Upper lobe of left lung (tissue), 6 donors: ENCODE results near the gene SORL1. TPM values are rescaled to one million over a fixed set of nuclear protein-coding genes. Genes with fewer than 3 reads are reported as not detected.

Experiments
- ATAC-seq, 2 donors: fragments of 200-7000 bp; cut with Tn5 transposase; one replicate each; pipeline ENCODE4 v1.9.1; 2022; ENCODE audit warnings: mild to moderate bottlenecking in 2 of 2, moderate library complexity in 2 of 2; ENCODE audit not compliant: low FRiP score in 2 of 2
- DNase-seq, 2 donors: peaks; one replicate each; pipeline ENCODE4 v3.0.0-alpha.2; 2019 to 2020
- H3K27ac ChIP-seq, 4 donors: fragments of 200-600 bp; sonication (generic); one replicate each; pipeline ENCODE4 v1.5.1; 2016 to 2019
- H3K27me3 ChIP-seq, 4 donors: fragments of 200-600 bp; sonication (generic); one replicate each; pipeline ENCODE4 v1.5.1; 2017 to 2019
- H3K36me3 ChIP-seq, 4 donors: fragments of 200-600 bp; sonication (generic); one replicate each; pipeline ENCODE4 v1.5.1; 2016 to 2019
- H3K4me1 ChIP-seq, 4 donors: fragments of 200-600 bp; sonication (generic); one replicate each; pipeline ENCODE4 v1.5.1; 2018 to 2019
- H3K4me3 ChIP-seq, 4 donors: fragments of 200-600 bp; sonication (generic); one replicate each; pipeline ENCODE4 v1.5.1; 2017 to 2019; ENCODE audit warnings: mild to moderate bottlenecking in 2 of 4, moderate library complexity in 1 of 4
- H3K9me3 ChIP-seq, 4 donors: fragments of 200-600 bp; sonication (generic); one replicate each; pipeline ENCODE4 v1.5.1; 2018 to 2019
- EP300 ChIP-seq, 4 donors: sonication (generic); formaldehyde crosslinking; IDR thresholded peaks; one replicate each; pipeline ENCODE4 v1.5.1; 2017; ENCODE audit warnings: antibody characterized with exemption in 4 of 4, control low read depth in 2 of 4
- POLR2A ChIP-seq, 4 donors: fragments of 450-650 bp; IDR thresholded peaks; one replicate each; pipeline ENCODE4 v1.5.1; 2016 to 2017; ENCODE audit warnings: antibody characterized with exemption in 4 of 4, mild to moderate bottlenecking in 2 of 4
- POLR2AphosphoS5 ChIP-seq, 2 donors: sonication (generic); formaldehyde crosslinking; IDR thresholded peaks; one replicate each; pipeline ENCODE4 v1.5.1; 2017; ENCODE audit warnings: antibody characterized with exemption in 2 of 2
- WGBS, 2 donors: methylation state at CpG; one replicate each; pipeline ENCODE4 v1.1.5; 2017 to 2018; 5-methylcytosine and 5-hydroxymethylcytosine counted together
- total RNA-seq, 6 donors: library from RNA; depleted of rRNA in 4 of 6; stranded (reverse); fragments of >200 nt in 4 of 6; gene quantifications; one replicate each; pipeline versions ENCODE4 v1.1.0 to v1.2.1, GENCODE V29; 2016 to 2021
- TF ChIP-seq, protein P1 (sequence below), 6 experiments: fragments of 450-650 bp in 4 of 6; fragments of 200-600 bp in 2 of 6; sonication (generic) in 2 of 6; IDR thresholded peaks; one replicate each; pipeline ENCODE4 v1.5.1; 2016 to 2019; ENCODE audit warnings: antibody characterized with exemption in 6 of 6
- donor health status: DM: no; HTN: no; CAD: no; lungs with moderate emphysema.
- donor health status: DM: no; HTN: yes; CAD: no; lungs with severe emphysema.

SORL1 gene
- total RNA-seq, 6 donors from 2014 or later = 33.3 to 85.9 (median 67.2) TPM

DNA sequence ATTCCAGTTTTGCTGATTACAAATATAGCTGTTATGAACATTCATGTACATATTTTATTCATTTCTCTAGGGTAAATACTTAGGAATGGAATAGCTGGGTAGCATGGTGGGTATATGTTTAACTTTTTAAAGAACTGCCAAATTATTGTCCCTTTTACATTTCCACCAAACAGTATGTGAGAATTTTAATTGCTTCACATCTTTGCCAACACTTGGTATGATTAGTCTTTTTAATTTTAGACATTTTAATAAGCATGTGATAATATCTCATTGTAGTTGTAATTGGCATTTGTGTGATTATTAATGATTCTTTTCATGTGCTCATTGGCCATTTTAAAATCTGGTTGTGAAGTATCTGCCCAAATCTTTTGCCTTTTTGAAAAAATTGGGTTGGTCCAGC lies 73.3 kb downstream of the SORL1 start:
- Histone ChIP-seq H3K27ac (no peak overlapping the region), H3K4me3 (no peak overlapping the region), H3K4me1 (peaks cover 0 to 8% (median 3%) of the 10 kb centered on the region in 4 donors), H3K9me3 (peaks cover 0 to 10% (median 5%) of the 10 kb centered on the region in 4 donors), H3K36me3 (peaks cover 0 to 7% (median 3%) of the 10 kb centered on the region in 4 donors), H3K27me3 (no peaks in the 10 kb centered on the region)
- DNase-seq (no peak), ATAC-seq (no peak)
- TF ChIP-seq POLR2A (IDR thresholded peaks at IDR 0.05) (no peak), EP300 (IDR thresholded peaks at IDR 0.05) (no peak)

DNA sequence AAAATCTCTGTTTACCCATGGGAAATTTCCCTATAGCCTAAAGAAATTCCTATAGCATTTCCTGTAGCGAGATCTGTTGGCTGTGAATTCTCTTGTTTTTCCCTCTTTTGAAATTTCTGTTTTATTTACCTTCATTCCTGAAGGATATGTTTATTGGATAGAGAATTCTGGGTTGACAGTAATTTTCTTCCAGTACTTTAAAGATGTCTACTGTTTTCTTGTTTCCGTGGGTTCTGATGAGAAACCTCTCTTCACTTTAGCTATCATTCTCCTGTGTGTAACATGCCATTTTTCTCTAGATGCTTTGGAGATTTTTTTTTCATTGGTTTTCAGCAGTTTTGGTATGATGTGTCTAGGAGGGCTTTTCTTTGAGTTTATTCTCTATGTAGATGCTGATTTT lies 78.1 kb downstream of the SORL1 start:
- TF ChIP-seq POLR2A (IDR thresholded peaks at IDR 0.05) (no peak), POLR2AphosphoS5 (IDR thresholded peaks at IDR 0.05) (no peak), EP300 (IDR thresholded peaks at IDR 0.05) (no peak)
- TF ChIP-seq, protein P1, sequence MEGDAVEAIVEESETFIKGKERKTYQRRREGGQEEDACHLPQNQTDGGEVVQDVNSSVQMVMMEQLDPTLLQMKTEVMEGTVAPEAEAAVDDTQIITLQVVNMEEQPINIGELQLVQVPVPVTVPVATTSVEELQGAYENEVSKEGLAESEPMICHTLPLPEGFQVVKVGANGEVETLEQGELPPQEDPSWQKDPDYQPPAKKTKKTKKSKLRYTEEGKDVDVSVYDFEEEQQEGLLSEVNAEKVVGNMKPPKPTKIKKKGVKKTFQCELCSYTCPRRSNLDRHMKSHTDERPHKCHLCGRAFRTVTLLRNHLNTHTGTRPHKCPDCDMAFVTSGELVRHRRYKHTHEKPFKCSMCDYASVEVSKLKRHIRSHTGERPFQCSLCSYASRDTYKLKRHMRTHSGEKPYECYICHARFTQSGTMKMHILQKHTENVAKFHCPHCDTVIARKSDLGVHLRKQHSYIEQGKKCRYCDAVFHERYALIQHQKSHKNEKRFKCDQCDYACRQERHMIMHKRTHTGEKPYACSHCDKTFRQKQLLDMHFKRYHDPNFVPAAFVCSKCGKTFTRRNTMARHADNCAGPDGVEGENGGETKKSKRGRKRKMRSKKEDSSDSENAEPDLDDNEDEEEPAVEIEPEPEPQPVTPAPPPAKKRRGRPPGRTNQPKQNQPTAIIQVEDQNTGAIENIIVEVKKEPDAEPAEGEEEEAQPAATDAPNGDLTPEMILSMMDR (IDR thresholded peaks at IDR 0.05) = no peak
- WGBS, 2 donors = 98 to 99% methylated on average over 2 of the region's 2 CpGs
- Histone ChIP-seq H3K27ac (no peak overlapping the region), H3K36me3 (peaks cover 0 to 4% (median 0%) of the 10 kb centered on the region in 4 donors), H3K4me1 (no peaks in the 10 kb centered on the region), H3K9me3 (peaks cover 0 to 13% (median 9%) of the 10 kb centered on the region in 4 donors), H3K27me3 (no peaks in the 10 kb centered on the region), H3K4me3 (no peak overlapping the region)
- ATAC-seq (no peak), DNase-seq (no peak)

DNA sequence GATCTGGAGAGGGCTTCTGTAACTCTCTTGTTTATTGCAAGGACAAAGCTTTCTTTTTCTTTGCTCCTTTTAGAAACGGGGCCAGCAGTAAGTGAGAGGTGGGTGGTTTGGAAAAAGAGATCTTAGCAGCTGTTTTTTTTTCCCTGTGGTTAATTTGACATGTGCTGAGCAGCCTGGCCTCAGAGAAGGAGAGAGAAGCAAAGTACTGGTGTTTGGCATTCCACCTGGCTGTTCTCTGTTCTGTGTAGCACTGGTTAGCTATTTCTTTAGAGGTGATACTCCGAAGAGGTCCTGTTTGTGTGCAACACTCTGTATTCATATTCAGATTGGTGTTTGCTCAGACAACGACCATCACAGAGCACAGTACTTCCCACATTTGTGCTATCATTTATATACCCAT lies 81.5 kb downstream of the SORL1 start:
- Histone ChIP-seq H3K27ac (no peak overlapping the region), H3K4me1 (no peaks in the 10 kb centered on the region), H3K36me3 (peaks cover 0 to 4% (median 0%) of the 10 kb centered on the region in 4 donors), H3K4me3 (no peak overlapping the region), H3K27me3 (no peaks in the 10 kb centered on the region), H3K9me3 (peaks cover 0 to 9% (median 9%) of the 10 kb centered on the region in 4 donors)
- WGBS, 2 donors = 50 to 57% methylated on average over 3 of the region's 3 CpGs
- DNase-seq = no peak
- no peak for ATAC-seq
- TF ChIP-seq POLR2A (IDR thresholded peaks at IDR 0.05) (no peak), EP300 (IDR thresholded peaks at IDR 0.05) (no peak)
- TF ChIP-seq, protein P1 (IDR thresholded peaks at IDR 0.05) = no peak

DNA sequence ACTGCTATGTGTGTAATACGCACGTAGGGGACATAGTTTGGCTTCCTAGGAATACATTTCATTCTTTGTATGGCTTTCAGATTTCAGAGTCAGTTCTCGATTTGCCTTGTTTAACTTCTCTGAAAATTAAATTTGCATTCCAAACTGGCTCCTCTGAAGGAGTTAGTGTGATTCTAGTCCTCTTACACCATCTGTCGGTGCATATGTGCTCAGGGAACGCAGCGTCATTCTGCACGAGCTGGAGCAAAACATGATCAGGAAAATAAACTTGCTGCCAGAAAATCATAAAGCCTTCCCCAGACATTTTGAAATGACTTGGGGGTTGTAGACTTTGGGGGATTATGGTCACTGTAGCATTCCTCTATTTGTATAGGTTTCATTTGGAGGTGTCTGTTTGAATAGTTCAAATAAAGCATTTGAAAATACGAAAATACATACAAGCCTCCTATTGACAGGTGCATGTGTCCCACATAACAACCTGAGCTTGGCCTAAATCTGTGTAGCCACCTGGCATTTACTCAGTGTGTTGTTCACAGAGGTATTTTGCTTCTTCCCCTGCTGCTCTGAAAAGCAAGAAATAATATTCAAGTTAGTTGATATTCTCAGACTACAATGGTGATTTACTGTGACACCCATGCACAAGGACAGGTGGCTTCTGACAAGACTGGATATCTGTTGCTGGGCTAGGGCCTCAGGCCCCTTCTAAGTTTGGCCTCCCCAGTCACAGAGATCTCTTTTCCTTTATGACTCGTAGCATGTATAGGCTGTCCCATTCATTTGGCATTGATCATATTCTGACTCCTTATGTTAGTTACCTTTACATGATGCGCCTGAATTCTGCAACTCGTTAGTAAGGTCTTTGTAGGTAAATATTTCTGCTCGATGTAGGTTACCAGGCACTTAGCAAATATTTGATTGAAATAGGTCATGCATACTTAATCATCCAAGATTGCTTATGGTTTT lies 82.3 kb downstream of the SORL1 start:
- H3K4me3 ChIP-seq = no peak overlapping the region
- ATAC-seq (no peak), DNase-seq (no peak)
- H3K27me3 ChIP-seq = no peaks in the 10 kb centered on the region
- no peaks in the 10 kb centered on the region for H3K4me1 ChIP-seq
- H3K36me3 ChIP-seq = peaks cover 0 to 4% (median 0%) of the 10 kb centered on the region in 4 donors
- peaks cover 0 to 9% (median 9%) of the 10 kb centered on the region in 4 donors for H3K9me3 ChIP-seq
- H3K27ac ChIP-seq = no peak overlapping the region
- WGBS, 2 donors = 75% methylated on average over 12 of the region's 12 CpGs
- TF ChIP-seq POLR2A (IDR thresholded peaks at IDR 0.05) = no peak
- TF ChIP-seq, protein P1 (IDR thresholded peaks at IDR 0.05) = peak in 4 of 6 experiments; percentile 13 to 35 (median 25)

DNA sequence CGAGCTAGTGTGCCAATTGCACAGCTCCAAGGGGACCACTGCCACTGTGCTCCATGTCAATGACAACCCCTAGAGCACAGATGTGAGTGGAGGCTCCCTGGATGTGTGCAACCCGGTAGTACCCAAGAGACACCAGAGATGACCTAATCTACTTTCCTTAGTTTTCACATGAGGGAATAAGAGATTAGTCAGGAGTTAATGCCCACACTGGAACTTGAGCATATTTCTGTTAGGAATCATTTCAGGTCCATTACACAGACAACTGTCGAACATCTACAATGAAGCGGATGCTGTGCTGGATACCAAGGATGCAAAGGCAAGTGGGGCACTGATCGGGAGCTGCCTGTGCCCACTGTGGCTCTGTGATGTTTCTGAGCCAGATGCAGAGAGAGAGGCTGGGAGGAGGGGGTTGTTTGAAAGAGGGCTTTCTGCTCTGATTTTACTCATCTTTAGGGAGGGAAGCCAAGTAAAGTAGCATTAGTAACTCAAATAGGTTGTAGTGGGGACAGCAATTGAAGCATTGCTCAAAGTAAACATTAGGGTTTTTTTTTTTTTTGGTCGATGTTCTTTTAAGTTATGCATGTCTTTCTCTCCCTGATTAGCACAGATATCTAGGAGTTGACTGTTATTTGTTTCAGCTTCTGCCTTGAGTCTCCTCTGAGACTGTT lies 83.1 kb downstream of the SORL1 start:
- Histone ChIP-seq H3K27me3 (no peaks in the 10 kb centered on the region), H3K4me1 (no peaks in the 10 kb centered on the region), H3K36me3 (peaks cover 0 to 4% (median 0%) of the 10 kb centered on the region in 4 donors), H3K4me3 (no peak overlapping the region), H3K9me3 (peaks cover 0 to 5% (median 4%) of the 10 kb centered on the region in 4 donors), H3K27ac (no peak overlapping the region)
- TF ChIP-seq POLR2AphosphoS5 (IDR thresholded peaks at IDR 0.05) = no peak
- no peak for TF ChIP-seq POLR2A (IDR thresholded peaks at IDR 0.05)
- TF ChIP-seq, protein P1 (IDR thresholded peaks at IDR 0.05) = no peak
- TF ChIP-seq EP300 (IDR thresholded peaks at IDR 0.05) = no peak
- no peak for ATAC-seq
- WGBS, 2 donors = 73 to 76% methylated on average over 6 of the region's 6 CpGs
- DNase-seq = no peak
